ENCODE results near the gene KLHL5.

KLHL5 gene

GRCh38 chr4:39056023-39056422 is 6.0 kb upstream of the KLHL5 start:
- no CpG with 5 or more reads among the region's 5 CpGs for WGBS (ENCODE audit: insufficient coverage, insufficient read length)
- no peak for DNase-seq (ENCODE audit: low read depth, low spot score)
- Histone ChIP-seq H3K27ac (ENCODE audit: low read length) (no peak overlapping the region), H3K27me3 (ENCODE audit: control insufficient read depth, insufficient read depth, low read length) (no peaks in the 10 kb centered on the region), H3K4me3 (ENCODE audit: low read length) (no peak overlapping the region), H3K4me1 (ENCODE audit: control insufficient read depth, insufficient read depth, low read length) (0 out of 2 replicates have a peak, but pooled peaks cover 2% of the 10 kb centered on the region), H3K36me3 (ENCODE audit: control insufficient read depth, insufficient read depth, low read length) (no peaks in the 10 kb centered on the region), H3K9me3 (ENCODE audit: control insufficient read depth, insufficient read depth, low read length) (no peaks in the 10 kb centered on the region)

- no peaks in the 10 kb centered on the region for H3K9me3 ChIP-seq (ENCODE audit: control insufficient read depth, insufficient read depth, low read length)
- WGBS (ENCODE audit: insufficient coverage, insufficient read length), result no CpG with 5 or more reads among the region's 1 CpG
- no peak overlapping the region for H3K27ac ChIP-seq (ENCODE audit: low read length)
- H3K27me3 ChIP-seq (ENCODE audit: control insufficient read depth, insufficient read depth, low read length), result no peaks in the 10 kb centered on the region
- no peak overlapping the region for H3K4me3 ChIP-seq (ENCODE audit: low read length)
- no peaks in the 10 kb centered on the region for H3K36me3 ChIP-seq (ENCODE audit: control insufficient read depth, insufficient read depth, low read length)
- H3K4me1 ChIP-seq (ENCODE audit: control insufficient read depth, insufficient read depth, low read length), result peaks cover 1% of the 10 kb centered on the region; the same call in 1 of the 2 replicates
- no peak for DNase-seq (ENCODE audit: low read depth, low spot score)
Measured at GRCh38 chr4:39061457-39061856, 575 bp upstream of the KLHL5 start.

DNA sequence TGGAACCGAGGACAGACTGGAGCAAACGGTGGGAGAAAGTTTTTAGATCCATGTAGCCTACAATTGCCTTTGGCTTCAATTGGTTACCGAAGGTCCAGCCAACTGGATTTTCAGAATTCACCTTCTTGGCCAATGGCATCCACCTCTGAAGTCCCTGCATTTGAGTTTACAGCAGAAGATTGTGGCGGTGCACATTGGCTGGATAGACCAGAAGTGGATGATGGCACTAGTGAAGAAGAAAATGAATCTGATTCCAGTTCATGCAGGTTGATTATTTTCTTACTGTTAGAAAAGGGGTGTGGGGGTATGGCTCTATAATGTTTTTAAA is 702 bp downstream of the KLHL5 start:
- Histone ChIP-seq H3K9me3 (ENCODE audit: control insufficient read depth, insufficient read depth, low read length) (no peaks in the 10 kb centered on the region), H3K27ac (ENCODE audit: low read length) (no peak overlapping the region), H3K36me3 (ENCODE audit: control insufficient read depth, insufficient read depth, low read length) (no peaks in the 10 kb centered on the region), H3K27me3 (ENCODE audit: control insufficient read depth, insufficient read depth, low read length) (no peaks in the 10 kb centered on the region), H3K4me1 (ENCODE audit: control insufficient read depth, insufficient read depth, low read length) (peaks cover 1% of the 10 kb centered on the region; the same call in 1 of the 2 replicates), H3K4me3 (ENCODE audit: low read length) (no peak overlapping the region)
- no peak for DNase-seq (ENCODE audit: low read depth, low spot score)
- no CpG with 5 or more reads among the region's 4 CpGs for WGBS (ENCODE audit: insufficient coverage, insufficient read length)

- no peak for DNase-seq (ENCODE audit: low read depth, low spot score)
- H3K27ac ChIP-seq (ENCODE audit: low read length), result no peak overlapping the region
- H3K9me3 ChIP-seq (ENCODE audit: control insufficient read depth, insufficient read depth, low read length), result no peaks in the 10 kb centered on the region
- no peaks in the 10 kb centered on the region for H3K27me3 ChIP-seq (ENCODE audit: control insufficient read depth, insufficient read depth, low read length)
- no peak overlapping the region for H3K4me3 ChIP-seq (ENCODE audit: low read length)
- peaks cover 1% of the 10 kb centered on the region; the same call in 1 of the 2 replicates for H3K4me1 ChIP-seq (ENCODE audit: control insufficient read depth, insufficient read depth, low read length)
- H3K36me3 ChIP-seq (ENCODE audit: control insufficient read depth, insufficient read depth, low read length), result no peaks in the 10 kb centered on the region
Measured at GRCh38 chr4:39063430-39063829, 1.4 kb downstream of the KLHL5 start.

GRCh38 chr4:39066371-39066770 is 4.3 kb downstream of the KLHL5 start:
- DNase-seq (ENCODE audit: low read depth, low spot score), result no peak
- no peaks in the 10 kb centered on the region for H3K9me3 ChIP-seq (ENCODE audit: control insufficient read depth, insufficient read depth, low read length)
- H3K4me1 ChIP-seq (ENCODE audit: control insufficient read depth, insufficient read depth, low read length), result peaks cover 1% of the 10 kb centered on the region; the same call in 1 of the 2 replicates
- H3K27me3 ChIP-seq (ENCODE audit: control insufficient read depth, insufficient read depth, low read length), result no peaks in the 10 kb centered on the region
- H3K27ac ChIP-seq (ENCODE audit: low read length), result no peak overlapping the region
- no peak overlapping the region for H3K4me3 ChIP-seq (ENCODE audit: low read length)
- no CpG with 5 or more reads among the region's 2 CpGs for WGBS (ENCODE audit: insufficient coverage, insufficient read length)
- H3K36me3 ChIP-seq (ENCODE audit: control insufficient read depth, insufficient read depth, low read length), result no peaks in the 10 kb centered on the region

DNA sequence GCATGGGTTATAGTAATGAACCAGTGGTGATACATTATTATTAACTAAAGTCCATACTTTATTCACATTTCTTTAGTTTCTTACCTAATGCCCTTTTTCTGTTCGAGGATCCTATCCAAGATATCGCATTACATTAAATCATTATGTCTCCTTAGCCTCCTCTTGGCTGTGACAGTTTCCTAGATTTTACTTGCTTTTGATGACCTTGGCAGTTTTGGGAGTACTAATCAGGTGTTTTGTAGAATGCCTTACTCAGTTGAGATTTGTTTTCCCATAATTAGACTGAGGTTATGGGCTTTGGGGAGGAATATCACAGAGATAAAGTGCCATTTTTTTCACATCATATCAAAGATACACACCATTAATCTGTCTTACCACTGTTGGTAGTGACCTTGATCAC is 5.0 kb downstream of the KLHL5 start:
- no peak for DNase-seq (ENCODE audit: low read depth, low spot score)
- Histone ChIP-seq H3K36me3 (ENCODE audit: control insufficient read depth, insufficient read depth, low read length) (no peaks in the 10 kb centered on the region), H3K4me1 (ENCODE audit: control insufficient read depth, insufficient read depth, low read length) (peaks cover 1% of the 10 kb centered on the region; the same call in 1 of the 2 replicates), H3K27ac (ENCODE audit: low read length) (no peak overlapping the region), H3K27me3 (ENCODE audit: control insufficient read depth, insufficient read depth, low read length) (no peaks in the 10 kb centered on the region), H3K4me3 (ENCODE audit: low read length) (no peak overlapping the region), H3K9me3 (ENCODE audit: control insufficient read depth, insufficient read depth, low read length) (no peaks in the 10 kb centered on the region)
- no CpG with 5 or more reads among the region's 2 CpGs for WGBS (ENCODE audit: insufficient coverage, insufficient read length)

- no peaks in the 10 kb centered on the region for H3K36me3 ChIP-seq (ENCODE audit: control insufficient read depth, insufficient read depth, low read length)
- DNase-seq (ENCODE audit: low read depth, low spot score), result no peak
- H3K4me1 ChIP-seq (ENCODE audit: control insufficient read depth, insufficient read depth, low read length), result peaks cover 1% of the 10 kb centered on the region; the same call in 1 of the 2 replicates
- WGBS (ENCODE audit: insufficient coverage, insufficient read length), result no CpG with 5 or more reads among the region's 3 CpGs
- no peaks in the 10 kb centered on the region for H3K27me3 ChIP-seq (ENCODE audit: control insufficient read depth, insufficient read depth, low read length)
- H3K9me3 ChIP-seq (ENCODE audit: control insufficient read depth, insufficient read depth, low read length), result no peaks in the 10 kb centered on the region
- H3K4me3 ChIP-seq (ENCODE audit: low read length), result no peak overlapping the region
- no peak overlapping the region for H3K27ac ChIP-seq (ENCODE audit: low read length)
Measured at GRCh38 chr4:39067451-39067850, 5.4 kb downstream of the KLHL5 start.

GRCh38 chr4:39068907-39069306 is 6.9 kb downstream of the KLHL5 start:
- H3K27me3 ChIP-seq (ENCODE audit: control insufficient read depth, insufficient read depth, low read length), result no peaks in the 10 kb centered on the region
- WGBS (ENCODE audit: insufficient coverage, insufficient read length), result no CpG with 5 or more reads among the region's 3 CpGs
- H3K4me1 ChIP-seq (ENCODE audit: control insufficient read depth, insufficient read depth, low read length), result no peaks in the 10 kb centered on the region
- H3K9me3 ChIP-seq (ENCODE audit: control insufficient read depth, insufficient read depth, low read length), result no peaks in the 10 kb centered on the region
- no peak overlapping the region for H3K4me3 ChIP-seq (ENCODE audit: low read length)
- H3K27ac ChIP-seq (ENCODE audit: low read length), result no peak overlapping the region
- no peaks in the 10 kb centered on the region for H3K36me3 ChIP-seq (ENCODE audit: control insufficient read depth, insufficient read depth, low read length)
- no peak for DNase-seq (ENCODE audit: low read depth, low spot score)

DNA sequence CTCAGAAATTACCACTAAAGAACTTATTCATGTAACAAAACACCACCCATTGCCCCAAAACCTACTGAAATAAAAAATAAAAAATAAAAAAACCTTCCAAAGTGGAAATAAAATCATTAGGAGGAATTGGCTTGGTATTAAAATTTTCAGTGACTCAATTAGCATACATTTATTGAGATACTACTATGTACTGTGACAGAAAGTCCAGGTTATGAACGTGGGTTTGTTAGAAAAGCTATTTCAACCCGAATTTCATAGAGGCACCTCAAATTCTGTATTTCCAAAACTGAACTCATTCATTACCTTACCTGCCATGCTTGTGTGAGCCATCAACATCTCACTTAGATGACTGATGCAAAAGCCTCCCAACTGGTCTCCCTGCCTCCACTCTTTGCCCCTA is 16.8 kb downstream of the KLHL5 start:
- no peak overlapping the region for H3K4me3 ChIP-seq (ENCODE audit: low read length)
- no peak for DNase-seq (ENCODE audit: low read depth, low spot score)
- no CpG with 5 or more reads among the region's 2 CpGs for WGBS (ENCODE audit: insufficient coverage, insufficient read length)

DNA sequence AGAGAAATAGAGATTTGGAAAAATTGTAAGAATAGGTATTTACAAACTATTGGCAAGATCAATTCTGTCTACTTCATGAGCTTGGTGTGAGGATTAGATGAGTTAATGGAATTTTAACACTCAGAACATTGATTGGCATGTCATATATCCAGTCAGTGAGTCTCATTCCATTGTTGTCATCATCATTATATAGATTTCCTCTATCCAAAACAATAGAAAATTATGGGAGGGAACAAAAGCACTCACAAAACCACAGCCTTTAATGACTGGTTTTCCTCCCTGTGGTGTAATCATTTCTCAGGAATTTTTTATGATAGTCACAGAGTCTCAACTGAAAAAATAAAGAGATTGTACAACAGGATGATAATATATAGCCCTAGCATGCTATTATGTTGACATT is 21.1 kb downstream of the KLHL5 start:
- H3K27ac ChIP-seq (ENCODE audit: low read length), result no peak overlapping the region
- H3K36me3 ChIP-seq (ENCODE audit: control insufficient read depth, insufficient read depth, low read length), result no peaks in the 10 kb centered on the region
- no peak for DNase-seq (ENCODE audit: low read depth, low spot score)
- H3K9me3 ChIP-seq (ENCODE audit: control insufficient read depth, insufficient read depth, low read length), result no peaks in the 10 kb centered on the region
- H3K27me3 ChIP-seq (ENCODE audit: control insufficient read depth, insufficient read depth, low read length), result no peaks in the 10 kb centered on the region
- H3K4me1 ChIP-seq (ENCODE audit: control insufficient read depth, insufficient read depth, low read length), result no peaks in the 10 kb centered on the region
- no peak overlapping the region for H3K4me3 ChIP-seq (ENCODE audit: low read length)

More for the DNA sequence above, 16.8 kb downstream of the KLHL5 start:
- no peak overlapping the region for H3K27ac ChIP-seq (ENCODE audit: low read length)
- H3K36me3 ChIP-seq (ENCODE audit: control insufficient read depth, insufficient read depth, low read length), result no peaks in the 10 kb centered on the region
- no peaks in the 10 kb centered on the region for H3K9me3 ChIP-seq (ENCODE audit: control insufficient read depth, insufficient read depth, low read length)
- no peaks in the 10 kb centered on the region for H3K4me1 ChIP-seq (ENCODE audit: control insufficient read depth, insufficient read depth, low read length)
- no peaks in the 10 kb centered on the region for H3K27me3 ChIP-seq (ENCODE audit: control insufficient read depth, insufficient read depth, low read length)

DNA sequence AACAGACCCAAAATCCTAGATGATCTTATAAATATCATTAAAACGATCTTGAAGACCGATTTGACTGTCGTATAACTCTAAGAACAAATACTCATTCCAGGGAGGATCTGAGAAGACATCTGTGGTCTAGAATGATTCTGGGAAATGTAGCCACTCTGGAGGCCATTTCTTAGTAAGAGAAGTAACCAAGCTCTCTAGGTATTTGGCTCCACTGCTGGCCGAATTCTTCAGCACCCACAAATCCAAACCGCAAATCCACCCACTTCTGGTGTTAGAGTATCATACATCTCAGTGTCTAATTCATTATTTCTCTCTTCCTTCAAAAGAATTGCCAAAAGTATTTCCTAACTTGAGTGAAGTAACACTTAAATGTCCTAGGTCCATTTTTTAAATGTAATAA is 23.9 kb downstream of the KLHL5 start:
- H3K36me3 ChIP-seq (ENCODE audit: control insufficient read depth, insufficient read depth, low read length), result no peaks in the 10 kb centered on the region
- no peaks in the 10 kb centered on the region for H3K9me3 ChIP-seq (ENCODE audit: control insufficient read depth, insufficient read depth, low read length)
- no peak overlapping the region for H3K4me3 ChIP-seq (ENCODE audit: low read length)
- no peaks in the 10 kb centered on the region for H3K4me1 ChIP-seq (ENCODE audit: control insufficient read depth, insufficient read depth, low read length)
- DNase-seq (ENCODE audit: low read depth, low spot score), result no peak
- no CpG with 5 or more reads among the region's 5 CpGs for WGBS (ENCODE audit: insufficient coverage, insufficient read length)
- no peaks in the 10 kb centered on the region for H3K27me3 ChIP-seq (ENCODE audit: control insufficient read depth, insufficient read depth, low read length)
- H3K27ac ChIP-seq (ENCODE audit: low read length), result no peak overlapping the region

Measured in iPS DF 6.9 (cell line).